GM23338 (cell line): ENCODE data around the gene TMEM222. TPM values are rescaled to one million over a fixed set of nuclear protein-coding genes. Genes with fewer than 3 reads are reported as not detected.

Experiments
- CREB1 ChIP-seq: fragments of 250-450 bp; sonication (Bioruptor Pico); IDR thresholded peaks from 2 replicates; pipeline ENCODE4 v1.5.0; 2020; ENCODE audit warnings: low read depth, mild to moderate bottlenecking, moderate library complexity
- EZH2 ChIP-seq: fragments of 200-600 bp; sonication (generic); IDR thresholded peaks from one replicate; pipeline ENCODE4 v1.8.0; 2017; ENCODE audit warnings: antibody characterized with exemption, mild to moderate bottlenecking, low read depth; ENCODE audit not compliant: unreplicated experiment
- JUNB ChIP-seq: IDR thresholded peaks from one replicate; pipeline ENCODE4 v1.6.1; 2016; ENCODE audit warnings: antibody characterized with exemption; ENCODE audit not compliant: unreplicated experiment
- NANOG ChIP-seq: IDR thresholded peaks from 2 replicates; pipeline ENCODE4 v1.6.1; 2016; ENCODE audit warnings: antibody characterized with exemption, borderline replicate concordance
- REST ChIP-seq: IDR thresholded peaks from one replicate; pipeline ENCODE4 v1.6.1; 2018; ENCODE audit warnings: antibody characterized with exemption; ENCODE audit not compliant: unreplicated experiment
- ZNF114 ChIP-seq: fragments of 250-450 bp; sonication (Bioruptor Pico); IDR thresholded peaks from 2 replicates; pipeline ENCODE4 v1.5.0; 2020; ENCODE audit warnings: mild to moderate bottlenecking, moderate library complexity
- ZNF462 ChIP-seq: fragments of 250-450 bp; sonication (Bioruptor Pico); IDR thresholded peaks from 2 replicates; pipeline ENCODE4 v1.5.0; 2020; ENCODE audit warnings: mild to moderate bottlenecking, moderate library complexity
- polyA plus RNA-seq: library from polyadenylated mRNA; unstranded; fragments of >200 nt; fragmentation: Nextera tagmentation; extraction: Ambion mirVana; gene quantifications from 2 replicates; pipeline ENCODE4 v1.2.1, GENCODE V29; 2016
- total RNA-seq: library from RNA; depleted of rRNA; stranded (reverse); fragments of >200 nt; shearing (Covaris generic); gene quantifications from 2 replicates; pipeline ENCODE4 v1.2.3, GENCODE V29; 2014

Gene TMEM222
- total and polyA plus RNA-seq, 2 experiments from 2014 or later: 17.8 to 22.6 TPM

DNA sequence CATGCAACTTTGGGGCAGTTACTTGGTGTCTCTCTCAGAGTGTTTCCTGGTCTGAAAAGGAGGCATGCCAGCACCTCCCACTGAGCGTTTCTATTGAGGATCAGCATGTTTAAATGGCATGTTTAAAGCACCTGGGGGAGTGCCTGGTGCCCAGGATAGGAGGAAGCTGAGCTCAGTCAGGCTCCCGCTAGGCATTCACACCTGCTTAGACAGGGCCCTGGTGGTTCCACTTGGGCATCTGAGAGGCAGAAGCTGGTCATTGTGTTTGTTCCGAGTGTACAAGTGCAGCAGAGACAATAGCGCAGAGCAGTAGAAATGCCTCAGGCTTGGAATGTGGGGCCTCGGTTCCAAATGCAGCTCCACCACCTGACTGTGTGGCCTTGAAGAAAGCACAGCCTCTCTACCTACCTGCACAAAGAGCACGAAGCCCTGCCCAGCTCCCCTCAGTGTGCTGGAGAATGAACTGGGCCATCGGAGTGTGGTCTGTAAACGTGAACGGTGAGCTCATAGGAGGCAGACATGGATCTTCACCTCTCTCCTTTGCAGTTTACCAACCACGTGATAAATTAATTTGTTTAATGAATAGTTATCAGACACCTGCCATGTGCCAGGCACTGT lies 20.3 kb upstream of the TMEM222 start (continued):
- TF ChIP-seq ZNF462 (no peak), ZNF114 (no peak), JUNB (no peak), NANOG (no peak), REST (no peak), EZH2 (no peak), CREB1 (CRISPR knock-in tag) (no peak)
